Measurements from ENCODE around the gene CCR3.
"Not testable (repeated sequence)": the region's sequence is repeated elsewhere in the genome, so short reads cannot be mapped to it uniquely, and the experiment has no call there.

CCR3 gene

DNA sequence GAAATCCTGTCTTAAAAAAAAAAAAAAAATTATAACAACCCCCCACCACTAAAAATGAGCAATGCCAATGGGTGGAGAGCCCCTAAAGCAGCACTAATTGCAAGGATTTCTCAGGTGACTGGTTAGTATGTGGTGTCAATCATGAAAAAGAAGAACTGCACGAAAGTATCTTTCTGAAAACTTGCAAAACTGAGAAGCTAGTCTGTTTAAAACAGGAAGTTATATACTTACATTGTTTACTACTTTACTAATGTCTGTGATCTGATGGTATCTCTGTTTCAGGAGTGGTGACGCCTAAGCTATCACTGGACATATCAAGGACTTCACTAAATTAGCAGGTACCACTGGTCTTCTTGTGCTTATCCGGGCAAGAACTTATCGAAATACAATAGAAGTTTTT is at the start of gene CCR3:
TSS of gene CCR3 (plus strand) at position 341 of the 400 bp plus-strand sequence. CDS start 22,699 bp downstream, outside the sequence.
- DNase-seq = no peak

DNA sequence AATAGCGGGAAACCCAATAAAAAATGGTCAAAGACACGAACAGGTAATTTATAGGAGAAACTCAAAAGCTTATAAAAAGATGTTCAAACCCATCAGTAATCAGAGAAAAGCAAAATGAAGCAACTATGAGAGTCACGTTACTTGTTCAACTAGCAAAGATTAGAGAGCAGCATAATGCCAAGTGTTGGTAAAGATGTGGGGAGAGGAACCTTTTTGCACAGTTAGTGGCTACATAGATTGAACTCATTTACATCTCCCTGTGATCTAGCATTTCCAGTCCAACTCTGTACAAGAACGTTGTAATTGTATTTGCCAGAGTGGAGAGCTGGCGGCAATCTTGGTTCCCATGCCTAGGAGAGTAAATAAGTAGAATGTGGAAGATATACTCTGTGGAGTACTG is 49.3 kb upstream of the CCR3 start:
- no peak for DNase-seq

DNA sequence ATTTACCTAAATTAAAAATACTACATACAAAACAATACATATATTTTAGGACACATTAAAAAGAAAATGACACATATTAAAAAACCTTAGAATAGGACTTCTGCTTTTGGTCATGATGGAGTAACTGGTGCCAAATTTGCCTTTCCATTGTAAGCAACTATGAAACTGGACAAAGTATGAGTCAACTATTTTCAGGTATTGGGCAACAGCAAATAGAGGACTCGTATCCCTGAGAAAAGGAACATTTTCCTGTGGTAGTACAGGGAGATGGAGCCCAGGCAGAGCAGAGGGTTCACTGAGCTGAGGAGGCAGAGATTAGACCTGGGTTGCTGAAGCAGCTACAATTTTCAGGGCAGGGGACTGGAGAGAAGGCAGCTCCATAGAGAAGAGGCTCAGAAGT is 48.8 kb upstream of the CCR3 start:
- no peak for DNase-seq

DNA sequence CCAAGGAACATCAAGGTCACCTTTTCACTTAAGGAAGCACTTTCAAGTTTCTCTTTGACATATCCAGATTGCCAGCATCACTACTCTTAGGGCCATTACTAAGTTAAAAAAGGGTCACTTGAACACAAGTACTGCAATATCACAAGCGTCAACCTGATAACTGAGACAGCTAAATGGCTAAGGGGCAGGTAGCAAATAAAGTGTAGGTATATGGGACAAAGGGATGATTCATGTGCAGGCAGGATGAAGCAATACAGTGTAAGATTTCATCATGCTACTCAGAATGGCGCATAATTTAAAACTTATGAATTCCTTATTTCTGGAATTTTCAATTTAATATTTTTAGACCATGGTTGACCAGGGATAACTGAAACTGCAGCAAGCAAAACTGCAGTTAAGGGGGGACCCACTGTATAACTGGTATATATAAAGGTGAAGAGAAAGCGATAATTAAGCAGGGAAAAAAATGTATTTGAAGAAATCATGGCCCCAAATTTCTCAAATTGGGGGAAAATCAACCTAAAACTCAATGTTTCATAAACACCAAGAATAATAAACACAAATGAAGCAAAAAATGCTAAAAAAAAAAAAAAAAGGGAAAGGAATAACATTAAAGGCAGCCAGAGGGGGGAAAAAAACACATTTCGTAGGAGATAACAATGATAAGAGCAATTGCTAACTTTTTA is 47.2 kb upstream of the CCR3 start:
- no peak for DNase-seq

DNA sequence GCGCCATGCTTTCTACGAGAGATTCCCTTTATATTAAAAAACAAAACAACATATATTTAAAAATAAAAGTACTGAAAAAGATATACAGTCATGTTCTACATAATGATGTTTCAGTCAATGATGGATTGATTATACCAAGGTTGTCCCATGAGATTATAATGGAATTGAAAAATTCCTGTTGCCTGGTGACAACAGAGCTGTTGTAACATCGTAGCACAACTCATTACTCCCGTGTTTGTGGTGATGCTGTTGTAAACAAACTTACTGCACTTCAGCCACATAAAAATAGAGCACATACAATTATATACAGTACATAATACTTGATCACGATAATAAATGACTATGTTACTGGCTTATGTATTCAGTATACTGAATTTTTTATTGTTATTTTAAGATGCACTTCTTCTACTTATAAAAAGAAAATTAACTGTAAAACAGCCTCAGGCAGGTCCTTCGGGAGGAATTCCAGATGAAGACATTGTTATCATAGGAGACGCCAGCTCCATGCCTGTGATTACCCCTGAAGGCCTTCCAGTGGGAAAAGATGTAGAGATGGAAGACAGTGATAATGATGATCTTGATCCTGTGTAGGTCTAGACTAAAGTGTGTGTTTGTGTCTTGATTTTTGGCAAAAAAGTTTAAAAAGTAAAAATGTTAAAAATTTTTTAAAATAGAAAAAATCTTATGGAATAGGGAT is 45.9 kb upstream of the CCR3 start:
- no peak for DNase-seq

DNA sequence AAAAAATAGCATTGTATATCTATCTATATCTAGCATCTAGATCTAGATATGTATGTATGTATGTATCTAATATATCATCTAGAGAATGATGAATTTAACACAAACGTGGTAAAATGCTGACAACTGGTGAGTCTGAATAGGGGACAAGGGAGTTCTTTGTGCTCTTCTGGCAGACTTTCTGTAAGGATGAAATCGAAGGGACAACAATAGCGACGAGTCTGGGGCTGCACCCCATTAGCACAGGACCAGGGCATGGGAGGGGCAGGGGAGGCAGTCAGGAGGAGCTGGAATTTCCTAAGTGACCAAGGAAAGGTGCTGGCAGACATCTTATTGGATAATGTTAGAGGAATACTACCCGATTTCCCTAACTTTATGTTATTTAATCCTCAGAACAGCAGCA is 42.0 kb upstream of the CCR3 start:
- no peak for DNase-seq

DNA sequence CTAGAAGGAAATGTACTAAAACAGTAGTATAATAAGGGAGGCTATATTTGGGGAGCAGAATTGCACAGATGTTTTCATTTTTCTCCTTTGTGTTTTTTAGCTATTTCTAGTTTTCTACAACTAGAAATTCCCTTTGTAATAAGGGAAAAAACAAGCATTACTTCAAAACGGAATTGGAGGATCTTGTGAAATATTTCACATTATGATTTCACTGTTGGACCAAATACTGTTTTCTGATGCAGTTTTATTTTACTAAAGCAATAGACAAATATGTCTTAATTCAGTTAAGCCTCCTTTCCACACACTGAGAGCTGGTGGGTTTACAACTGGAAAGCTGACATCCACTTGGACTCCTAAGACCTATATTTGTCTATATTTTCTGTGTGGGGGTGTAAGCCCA is 41.5 kb upstream of the CCR3 start:
- no peak for DNase-seq

DNA sequence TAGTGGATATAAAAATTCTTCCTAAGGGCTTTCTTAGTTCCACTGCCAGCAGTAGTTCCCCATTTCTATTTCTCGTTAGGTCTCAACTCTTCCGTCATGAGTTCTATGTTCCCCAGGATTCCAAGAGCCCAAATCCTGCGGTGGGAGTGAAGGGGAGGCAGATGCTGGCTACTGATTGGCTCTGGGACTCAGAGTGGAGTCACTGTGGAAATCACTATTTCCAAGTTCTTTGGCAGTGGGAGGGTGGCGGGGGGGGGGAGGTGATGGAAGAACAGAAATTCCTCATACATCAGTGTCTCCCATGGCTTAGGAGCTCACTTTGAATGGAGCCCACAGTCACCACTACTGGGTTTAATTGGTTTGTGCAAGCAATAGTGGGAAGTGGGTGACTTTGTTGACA is 39.7 kb upstream of the CCR3 start:
- no peak for DNase-seq

DNA sequence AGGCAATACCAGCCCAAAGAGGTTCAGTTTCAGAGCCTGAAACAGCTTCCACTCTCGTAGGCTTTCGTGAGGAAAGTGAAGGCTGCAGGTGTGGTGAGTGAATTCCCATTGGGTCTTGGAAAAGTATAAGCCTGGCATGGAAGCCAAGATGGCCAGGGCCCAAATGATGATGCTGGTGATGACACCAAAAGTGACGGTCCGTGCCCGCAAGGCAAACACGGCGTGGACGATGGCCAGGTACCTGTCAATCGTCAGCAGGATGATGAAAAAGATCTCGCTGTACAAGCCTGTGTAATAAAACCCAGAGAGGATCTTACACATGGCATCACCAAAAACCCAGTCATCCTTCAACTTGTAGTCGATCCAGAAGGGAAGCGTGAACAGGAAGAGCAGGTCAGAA is 38.6 kb upstream of the CCR3 start:
- no peak for DNase-seq

DNA sequence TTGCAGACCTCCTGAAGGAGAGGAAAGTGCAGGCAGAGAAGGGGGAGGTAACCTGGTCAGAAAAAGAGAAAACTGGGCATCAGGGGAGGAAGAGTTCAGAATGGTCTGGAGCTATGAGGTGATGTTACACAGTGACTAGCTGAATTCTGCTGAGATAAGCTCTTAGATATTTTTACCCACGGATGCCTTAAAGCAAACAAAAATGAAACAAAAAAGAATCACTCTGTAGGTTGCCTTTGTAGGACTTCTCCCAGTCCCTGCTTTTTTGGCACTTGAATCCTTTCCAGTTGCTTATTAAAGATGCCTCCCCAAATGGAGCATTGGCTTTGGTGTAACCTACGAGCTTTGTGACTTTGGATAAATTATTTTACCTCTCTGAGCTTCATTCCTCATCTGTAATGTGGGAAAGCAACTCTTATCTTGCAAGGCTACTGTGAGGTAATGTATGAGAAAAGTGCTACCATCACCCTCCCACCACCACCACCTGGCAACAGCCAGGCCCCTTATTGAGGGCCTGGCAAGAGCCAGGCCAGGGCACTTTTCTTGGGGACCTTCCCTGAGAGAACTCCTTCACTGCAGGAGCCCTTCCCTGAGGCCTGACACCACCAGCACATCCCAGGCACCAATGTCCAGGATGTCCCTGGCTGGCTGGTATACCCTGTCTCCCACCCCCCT is 36.8 kb upstream of the CCR3 start:
- no peak for DNase-seq

DNA sequence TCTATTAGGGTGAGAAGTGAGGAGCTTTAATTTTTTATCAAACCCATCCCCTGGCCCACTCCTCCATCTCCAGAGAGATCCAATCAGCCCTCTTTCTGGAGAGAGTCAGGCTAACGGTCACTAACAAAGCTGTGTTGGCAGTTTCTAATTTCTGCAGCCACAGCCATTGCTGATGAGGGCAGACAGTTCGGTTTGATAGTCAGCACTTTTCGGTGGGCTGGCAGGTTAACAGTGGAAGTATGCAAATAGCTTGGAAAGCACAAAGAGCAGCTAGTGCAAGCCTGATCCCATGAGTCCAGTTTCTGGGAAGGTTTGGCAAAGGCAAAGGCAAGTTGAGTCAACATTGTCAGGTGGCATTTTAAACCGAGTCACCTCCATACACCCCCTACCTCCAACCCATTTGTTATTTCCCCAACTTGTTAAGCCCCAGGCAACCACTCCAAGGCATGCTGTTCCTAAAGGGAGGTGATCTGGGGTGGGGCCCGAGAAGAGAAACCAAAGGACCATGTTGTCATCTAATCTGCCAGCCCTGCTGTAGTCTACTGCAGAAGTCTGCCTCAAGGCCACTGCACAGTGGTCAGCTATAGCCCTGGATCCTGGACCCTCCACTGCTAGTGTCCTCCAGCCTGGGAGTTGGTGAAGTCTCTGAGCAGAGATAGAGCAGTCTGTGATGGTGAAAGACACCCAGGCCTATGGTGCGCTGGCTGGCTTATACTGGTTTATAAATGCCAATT is 35.8 kb upstream of the CCR3 start:
- no peak for DNase-seq

DNA sequence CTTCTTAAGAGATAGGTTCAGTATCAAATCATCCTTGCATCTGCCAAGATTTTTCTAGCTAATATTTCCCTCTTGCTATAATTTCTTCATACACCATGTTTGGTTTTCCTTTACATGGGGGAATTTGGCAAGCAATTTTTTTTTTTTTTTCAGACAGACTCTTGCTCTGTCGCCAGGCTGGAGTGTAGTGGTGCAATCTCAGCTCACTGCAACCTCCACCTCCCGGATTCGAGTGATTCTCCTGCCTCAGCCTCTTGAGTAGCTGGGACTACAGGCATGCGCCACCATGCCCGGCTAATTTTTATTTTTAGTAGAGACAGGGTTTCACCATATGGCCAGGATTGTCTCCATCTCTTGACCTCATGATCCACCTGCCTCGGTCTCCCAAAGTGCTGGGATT is 34.7 kb upstream of the CCR3 start:
- not testable (repeated sequence) for DNase-seq

DNA sequence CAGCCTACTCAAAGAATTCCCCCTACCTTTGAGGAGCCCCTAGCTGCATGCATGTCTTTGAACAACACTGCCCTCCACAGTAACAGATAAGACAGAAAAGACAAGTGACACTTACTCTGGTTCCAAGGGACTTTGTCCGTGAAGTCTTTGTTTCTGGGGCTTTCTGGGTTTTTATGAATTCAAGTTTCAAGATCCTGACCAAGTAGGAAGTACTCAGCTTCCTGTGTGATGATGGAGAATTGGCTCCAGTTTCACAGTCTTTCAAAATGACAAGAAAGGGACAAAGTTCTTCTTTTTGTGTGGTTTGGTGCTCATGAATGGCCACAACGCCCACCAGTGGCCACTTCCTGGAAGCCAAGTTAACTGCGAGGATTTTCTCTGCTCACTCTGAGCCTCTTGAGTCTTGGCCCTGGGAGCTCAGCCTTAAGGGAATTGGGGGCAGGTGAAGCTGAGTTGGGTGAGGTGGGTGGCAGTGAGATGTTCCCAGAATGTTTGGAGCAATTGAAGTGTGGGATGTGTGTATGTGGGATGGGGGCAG is 34.0 kb upstream of the CCR3 start, which contains the start of gene CCR1:
TSS of gene CCR1 (minus strand) at position 147 of the 538 bp plus-strand sequence. CDS start 4,000 bp downstream, outside the sequence.
- no peak for DNase-seq

DNA sequence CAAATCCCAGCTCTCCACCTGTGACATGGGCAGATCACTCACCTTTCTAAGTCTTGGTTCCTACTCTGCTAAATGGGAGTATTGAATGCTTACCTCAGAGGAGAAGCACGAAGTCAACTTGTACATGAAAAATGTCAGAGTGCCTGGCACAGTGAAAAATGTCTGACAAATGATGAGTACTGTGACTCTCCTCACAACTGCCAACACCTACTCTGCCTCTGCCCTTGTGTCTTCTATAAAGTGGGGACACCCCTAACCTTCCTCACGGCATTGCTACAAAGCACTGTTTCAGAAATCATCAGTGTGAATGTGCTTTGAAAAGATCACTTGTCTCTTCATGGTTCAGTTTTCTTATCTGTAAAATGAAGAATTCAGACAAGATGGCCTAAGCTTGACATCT is 33.2 kb upstream of the CCR3 start:
- DNase-seq = no peak

DNA sequence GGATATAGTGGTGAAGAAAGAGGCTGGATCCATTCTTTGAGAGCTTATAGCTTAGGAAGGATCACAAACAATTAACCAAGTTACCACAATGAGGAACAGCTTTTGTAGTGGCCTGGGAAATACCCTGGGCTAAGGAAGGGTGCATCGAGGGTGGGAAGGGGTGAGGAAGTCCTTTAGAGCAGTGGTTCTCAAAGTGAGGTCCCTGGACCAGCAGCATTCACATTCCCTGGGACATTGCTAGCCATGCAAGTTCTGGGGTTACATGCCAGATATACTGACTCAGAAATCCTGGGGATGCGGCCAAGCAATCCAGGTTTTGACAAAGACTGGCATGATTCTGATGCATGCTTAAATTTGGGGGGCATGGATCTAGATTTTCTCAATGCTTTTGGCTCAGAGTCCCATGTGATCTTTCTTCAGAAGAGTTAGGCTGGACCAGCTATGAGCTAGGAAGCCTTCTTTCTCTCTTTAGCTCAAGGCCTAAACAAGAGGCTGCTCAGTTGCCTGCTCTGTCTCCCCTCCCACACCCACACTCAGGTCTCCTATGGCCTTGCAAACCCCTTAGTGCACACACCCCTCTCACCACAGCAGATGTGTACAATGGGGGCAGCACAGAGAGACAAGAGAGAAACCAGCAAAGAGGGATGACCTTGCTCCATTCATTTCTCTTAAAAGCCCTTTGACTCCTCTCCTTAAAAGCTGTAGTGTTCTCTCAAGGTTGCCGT is 32.4 kb upstream of the CCR3 start:
- no peak for DNase-seq

DNA sequence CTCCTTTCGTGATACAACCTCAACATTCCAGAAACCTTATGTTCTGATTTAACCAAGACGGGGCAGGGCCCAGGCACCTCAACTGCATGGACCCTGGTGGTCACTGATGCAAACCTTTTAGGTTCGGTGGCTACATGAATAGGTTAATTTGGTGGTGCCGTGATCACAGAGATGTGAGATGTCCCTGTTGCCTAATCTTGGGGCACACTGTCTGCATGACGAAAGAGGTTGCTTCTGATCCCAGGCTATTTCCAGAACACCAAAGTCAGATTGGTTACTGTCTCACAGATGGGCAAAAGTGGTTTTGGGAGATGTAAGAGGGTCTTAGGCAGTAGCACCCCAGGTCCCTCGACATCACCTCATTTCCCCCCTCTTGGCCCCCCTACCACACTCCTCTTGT is 30.2 kb upstream of the CCR3 start:
- DNase-seq = no peak

DNA sequence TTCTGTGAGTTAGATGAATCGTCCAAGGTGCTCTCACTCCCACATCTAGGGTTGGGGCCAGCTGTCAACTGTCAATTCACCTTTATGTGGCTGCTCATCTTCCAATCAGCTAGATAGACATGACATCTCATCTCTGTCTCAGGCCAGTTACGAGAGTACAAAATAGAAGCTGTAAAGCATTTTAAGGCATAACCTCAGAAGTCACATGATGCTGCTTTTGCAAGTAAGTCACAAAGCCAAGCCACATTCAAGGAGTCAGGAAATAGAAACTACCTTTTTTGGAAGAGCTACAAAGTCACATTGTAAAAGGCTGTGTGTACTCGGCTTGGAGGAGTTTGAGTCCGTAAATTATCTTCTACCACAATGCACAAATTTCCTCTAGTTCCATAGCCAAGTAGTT is 29.1 kb upstream of the CCR3 start:
- no peak for DNase-seq

DNA sequence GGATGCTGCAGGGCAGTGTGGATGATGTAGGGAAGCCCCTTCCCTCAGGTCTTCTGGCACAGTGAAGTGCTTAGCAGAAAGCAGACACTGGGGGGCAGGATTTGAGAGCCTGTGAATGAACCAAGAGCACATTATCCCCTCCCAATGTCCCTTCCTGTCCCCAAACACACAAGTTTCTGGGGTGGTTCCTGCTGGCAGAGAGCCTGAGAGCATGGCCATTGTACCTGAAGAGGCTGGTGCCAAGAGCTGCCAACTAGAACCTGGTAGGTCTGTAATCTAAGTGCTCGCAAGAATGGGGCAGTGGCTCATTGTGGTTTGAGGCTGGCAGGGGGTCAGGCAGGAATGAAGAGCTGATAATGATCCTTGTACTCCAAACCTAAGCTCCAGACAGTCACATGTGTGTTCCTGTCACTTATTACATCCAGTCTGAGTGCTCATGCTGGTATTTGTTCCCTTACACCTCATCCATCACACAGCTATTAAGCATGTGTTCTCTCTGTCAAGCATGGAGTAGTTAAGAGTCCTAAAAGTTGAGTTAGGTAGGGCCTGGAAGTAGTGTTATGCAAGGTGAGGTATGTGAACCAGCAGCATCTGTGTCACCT is 27.4 kb upstream of the CCR3 start:
- no peak for DNase-seq

DNA sequence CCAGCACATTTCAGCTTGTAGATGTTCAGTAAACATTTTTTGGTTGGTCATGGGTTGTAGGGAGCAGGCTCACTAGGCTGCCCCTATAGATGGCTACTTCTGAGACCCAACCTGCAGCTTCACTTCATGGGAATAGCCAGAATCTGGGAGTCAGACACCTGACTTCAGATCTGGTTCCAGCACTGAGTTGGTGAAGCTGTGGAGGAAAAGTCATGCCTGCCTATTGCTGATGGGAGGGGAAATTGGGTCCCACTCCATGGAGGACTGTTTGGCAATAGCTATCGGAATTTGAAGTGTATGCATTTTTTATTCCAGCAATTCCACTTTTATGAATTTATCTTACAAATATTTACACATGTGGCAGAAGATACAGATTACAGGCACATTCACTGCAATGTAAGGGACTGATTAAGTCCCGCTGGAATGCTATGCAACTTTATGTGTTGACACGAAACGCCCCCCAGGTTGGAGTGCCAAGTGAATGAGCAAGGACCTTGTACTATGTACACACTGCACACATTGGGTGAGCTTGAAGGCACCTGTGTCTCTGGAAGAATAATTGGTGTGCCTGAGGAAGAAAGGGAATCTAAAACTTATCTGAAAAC is 26.3 kb upstream of the CCR3 start:
- DNase-seq = peak; percentile 71

DNA sequence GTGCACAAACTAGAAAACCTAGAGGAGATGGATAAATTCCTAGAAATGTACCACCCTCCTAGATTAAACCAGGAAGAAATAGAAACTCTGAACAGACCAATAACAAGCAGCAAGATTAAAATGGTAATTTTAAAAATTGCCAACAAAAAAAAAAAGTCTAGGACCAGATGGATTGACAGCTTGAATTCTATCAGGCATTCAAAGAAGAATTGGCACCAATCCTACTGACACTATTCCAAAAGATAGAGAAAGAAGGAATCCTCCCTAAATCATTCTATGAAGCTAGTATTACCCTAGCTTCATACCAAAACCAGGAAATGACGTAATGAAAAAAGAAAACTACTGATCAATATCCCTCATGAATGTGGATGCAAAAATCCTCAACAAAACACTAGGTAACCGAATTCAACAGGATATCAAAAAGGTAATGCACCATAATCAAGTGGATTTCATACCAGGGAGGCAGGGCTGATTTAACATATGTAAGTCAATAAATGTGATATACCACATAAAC is 24.0 kb upstream of the CCR3 start:
- no peak for DNase-seq

DNA sequence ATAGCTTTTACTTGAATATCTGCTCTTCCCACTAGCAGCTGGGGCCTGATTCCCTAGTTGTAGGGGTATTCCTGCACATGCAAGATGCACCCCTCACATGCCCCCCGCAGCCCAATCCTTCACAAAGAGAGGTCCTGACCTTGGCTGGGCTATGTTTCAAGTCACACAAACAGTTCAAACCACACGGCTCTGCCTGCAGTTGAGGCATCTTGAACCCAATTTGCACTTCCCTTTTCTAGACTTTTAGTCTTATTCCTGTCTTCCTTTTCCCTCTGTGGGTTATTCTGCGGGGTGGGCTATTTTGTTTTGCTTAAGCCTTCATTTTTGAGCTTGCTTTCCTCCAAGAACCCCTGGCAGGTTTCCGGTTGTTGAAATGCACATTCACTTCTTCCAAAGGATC is 20.9 kb upstream of the CCR3 start:
- no peak for DNase-seq
